H9 (cell line): ENCODE measurements around the gene ADI1. TPM values are rescaled to one million over a fixed set of nuclear protein-coding genes. Genes with fewer than 3 reads are reported as not detected.

ENCODE experiments used
- DNase-seq: peaks from one replicate; pipeline ENCODE4 v3.0.0-alpha.2; 2017
- H2AFZ ChIP-seq: one replicate; pipeline ENCODE4 v1.6.1; 2013; ENCODE audit warnings: mild to moderate bottlenecking, low read length, control low read depth, moderate library complexity
- H2AK5ac ChIP-seq: 2 replicates; pipeline ENCODE4 v1.6.1; 2013; ENCODE audit warnings: low read length, control low read depth, mixed read lengths; ENCODE audit not compliant: insufficient read length
- H2BK120ac ChIP-seq: one replicate; pipeline ENCODE4 v1.6.1; 2013; ENCODE audit warnings: low read depth, mild to moderate bottlenecking, low read length, control low read depth, inconsistent platforms; ENCODE audit not compliant: poor library complexity, severe bottlenecking
- H2BK12ac ChIP-seq: 2 replicates; pipeline ENCODE4 v1.6.1; 2013; ENCODE audit warnings: low read length, control low read depth, mixed read lengths, low read depth; ENCODE audit not compliant: insufficient read length
- H2BK15ac ChIP-seq: 2 replicates; pipeline ENCODE4 v1.6.1; 2013; ENCODE audit warnings: low read depth, low read length, control low read depth
- H2BK20ac ChIP-seq: one replicate; pipeline ENCODE4 v1.6.1; 2013; ENCODE audit warnings: low read depth, mild to moderate bottlenecking, low read length, control low read depth, inconsistent platforms; ENCODE audit not compliant: poor library complexity, severe bottlenecking
- H2BK5ac ChIP-seq: 2 replicates; pipeline ENCODE4 v1.6.1; 2013; ENCODE audit warnings: low read length, control low read depth, mixed read lengths; ENCODE audit not compliant: insufficient read length
- H3K14ac ChIP-seq: 2 replicates; pipeline ENCODE4 v1.6.1; 2013; ENCODE audit warnings: low read length, control low read depth; ENCODE audit not compliant: insufficient read depth
- H3K18ac ChIP-seq: 2 replicates; pipeline ENCODE4 v1.6.1; 2013; ENCODE audit warnings: low read depth, mild to moderate bottlenecking, mixed read lengths, low read length, control low read depth; ENCODE audit not compliant: insufficient read length
- H3K23ac ChIP-seq: 2 replicates; pipeline ENCODE4 v1.6.1; 2013; ENCODE audit warnings: low read length, control low read depth, mixed read lengths, low read depth; ENCODE audit not compliant: insufficient read length
- H3K23me2 ChIP-seq: 2 replicates; pipeline ENCODE4 v1.6.1; 2013; ENCODE audit warnings: low read depth, mild to moderate bottlenecking, mixed read lengths, low read length, control low read depth; ENCODE audit not compliant: insufficient read length, poor library complexity, severe bottlenecking
- H3K27ac ChIP-seq: 2 replicates; pipeline ENCODE4 v1.5.1; 2013; ENCODE audit warnings: low read length, control low read depth, mixed read lengths, low read depth; ENCODE audit not compliant: insufficient read length
- H3K27me3 ChIP-seq: 2 replicates; pipeline ENCODE4 v1.6.1; 2013; ENCODE audit warnings: low read length, control low read depth, inconsistent platforms; ENCODE audit not compliant: insufficient read depth
- H3K4ac ChIP-seq: 2 replicates; pipeline ENCODE4 v1.6.1; 2013; ENCODE audit warnings: low read depth, mild to moderate bottlenecking, control low read depth, inconsistent platforms, low read length, moderate library complexity
- H3K4me1 ChIP-seq: 2 replicates; pipeline ENCODE4 v1.6.1; 2013; ENCODE audit warnings: low read length, control low read depth, inconsistent platforms; ENCODE audit not compliant: insufficient read depth
- H3K4me2 ChIP-seq: 2 replicates; pipeline ENCODE4 v1.6.1; 2013; ENCODE audit warnings: low read length, control low read depth, mixed read lengths; ENCODE audit not compliant: insufficient read length, insufficient read depth
- H3K56ac ChIP-seq: 2 replicates; pipeline ENCODE4 v1.6.1; 2013; ENCODE audit warnings: low read depth, mild to moderate bottlenecking, mixed read lengths, low read length, control low read depth; ENCODE audit not compliant: insufficient read length
- H3K79me1 ChIP-seq: 2 replicates; pipeline ENCODE4 v1.6.1; 2013; ENCODE audit warnings: low read depth, mild to moderate bottlenecking, moderate library complexity, low read length, control low read depth, inconsistent platforms; ENCODE audit not compliant: insufficient read depth, poor library complexity, severe bottlenecking
- H3K79me2 ChIP-seq: 2 replicates; pipeline ENCODE4 v1.6.1; 2013; ENCODE audit warnings: low read length, control low read depth, inconsistent platforms; ENCODE audit not compliant: insufficient read depth
- H3K9ac ChIP-seq: 2 replicates; pipeline ENCODE4 v1.6.1; 2013; ENCODE audit warnings: low read length, control low read depth, mixed read lengths; ENCODE audit not compliant: insufficient read length; ENCODE audit errors: extremely low read depth
- H3K9me3 ChIP-seq: one replicate; pipeline ENCODE4 v1.6.1; 2013; ENCODE audit warnings: low read depth, low read length, inconsistent platforms; ENCODE audit not compliant: control insufficient read depth
- H3T11ph ChIP-seq: one replicate; pipeline ENCODE4 v1.6.1; 2013; ENCODE audit warnings: mild to moderate bottlenecking, low read length, control low read depth, inconsistent platforms
- H4K20me1 ChIP-seq: one replicate; pipeline ENCODE4 v1.6.1; 2013; ENCODE audit not compliant: control insufficient read depth, insufficient read length, insufficient read depth
- H4K5ac ChIP-seq: 2 replicates; pipeline ENCODE4 v1.6.1; 2013; ENCODE audit warnings: low read depth, mild to moderate bottlenecking, mixed read lengths, low read length, control low read depth; ENCODE audit not compliant: insufficient read length
- H4K8ac ChIP-seq: replicated peaks from 2 replicates; pipeline ENCODE4 v1.6.1; 2013; ENCODE audit warnings: low read length, control low read depth, mixed read lengths, low read depth; ENCODE audit not compliant: insufficient read length
- H4K91ac ChIP-seq: 2 replicates; pipeline ENCODE4 v1.6.1; 2013; ENCODE audit warnings: low read depth, mild to moderate bottlenecking, moderate library complexity, mixed read lengths, low read length, control low read depth; ENCODE audit not compliant: insufficient read length
- H3K27ac Mint-ChIP-seq, 3 experiments: 2 replicates in 2 of 3; 3 replicates in 1 of 3; pipeline ENCODE4 v1.8.0; 2020 to 2021; ENCODE audit warnings: mixed read lengths in 3 of 3, mild to moderate bottlenecking in 1 of 3, moderate library complexity in 1 of 3
- H3K27me3 Mint-ChIP-seq: 2 replicates; pipeline ENCODE4 v1.8.0; 2021; ENCODE audit warnings: low read depth, mild to moderate bottlenecking, moderate library complexity, mixed read lengths
- H3K36me3 Mint-ChIP-seq, 3 experiments: 2 replicates in 2 of 3; 3 replicates in 1 of 3; pipeline ENCODE4 v1.8.0; 2020 to 2021; ENCODE audit warnings: low read depth in 3 of 3, mixed read lengths in 3 of 3; ENCODE audit not compliant: insufficient read depth in 1 of 3
- H3K4me1 Mint-ChIP-seq, 2 experiments: 2 replicates each; pipeline ENCODE4 v1.8.0; 2020; ENCODE audit warnings: mixed read lengths in 2 of 2
- H3K4me3 Mint-ChIP-seq, 2 experiments: 2 replicates in 1 of 2; 3 replicates in 1 of 2; pipeline ENCODE4 v1.8.0; 2020 to 2021; ENCODE audit warnings: mild to moderate bottlenecking in 2 of 2, mixed read lengths in 2 of 2, moderate library complexity in 1 of 2
- H3K9me3 Mint-ChIP-seq, 2 experiments: 2 replicates in 1 of 2; 3 replicates in 1 of 2; pipeline ENCODE4 v1.8.0; 2020; ENCODE audit warnings: mild to moderate bottlenecking in 2 of 2, mixed read lengths in 2 of 2, moderate library complexity in 1 of 2
- WGBS: extraction: QIAGEN DNeasy Blood & Tissue Kit; methylation state at CpG from one replicate; pipeline ENCODE4 v1.1.7; 2013; ENCODE audit warnings: missing lambda C conversion rate, low lambda C conversion rate, mixed read lengths; ENCODE audit not compliant: insufficient read length; ENCODE audit errors: extremely low coverage; 5-methylcytosine and 5-hydroxymethylcytosine counted together
- total RNA-seq: library from RNA; stranded (reverse); gene quantifications from 2 replicates; pipeline ENCODE4 v1.2.1, GENCODE V29; 2021
- TF ChIP-seq, protein P1 (sequence below): fragments of 200-600 bp; sonication (generic); conservative IDR thresholded peaks from 3 replicates; pipeline ENCODE4 v1.8.0; 2021; ENCODE audit warnings: antibody characterized with exemption, mild to moderate bottlenecking

Gene ADI1
- total RNA-seq, 1 experiment from 2014 or later, result 23.4 TPM

DNA sequence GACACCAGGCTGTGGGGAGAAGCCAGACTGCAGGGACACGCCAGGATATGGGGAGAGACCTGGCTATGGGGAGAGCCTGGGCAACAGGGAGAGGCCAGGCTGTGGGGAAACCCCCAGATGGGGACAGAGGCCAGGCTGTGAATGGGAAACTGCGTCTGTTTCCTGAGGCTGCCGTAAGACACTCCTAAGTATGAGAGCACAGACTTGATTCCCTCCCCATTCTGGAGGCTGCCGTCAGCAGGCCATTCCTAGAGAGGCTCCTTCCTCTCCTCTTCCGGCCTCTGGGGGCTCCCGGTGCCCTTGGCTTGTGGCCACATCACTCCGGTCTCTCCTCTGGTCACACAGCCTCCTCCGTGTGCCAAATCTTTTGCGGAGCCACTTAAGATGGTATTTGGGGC lies 32.3 kb downstream of the ADI1 start:
- Mint-ChIP-seq H3K4me3 (no peak overlapping the region), H3K27ac (no peak overlapping the region), H3K36me3 (peaks cover 16 to 28% (median 19%) of the 10 kb centered on the region in 3 experiments), H3K9me3 (peaks cover 3 to 8% of the 10 kb centered on the region in 2 experiments; a peak in 3 of 5 replicates), H3K4me1 (peaks cover 4 to 13% of the 10 kb centered on the region in 2 experiments), H3K27me3 (peaks cover 1% of the 10 kb centered on the region; the same call in 1 of the 2 replicates)
- no peak overlapping the region for H2BK120ac ChIP-seq
- H3K79me1 ChIP-seq, result no peaks in the 10 kb centered on the region
- no peaks in the 10 kb centered on the region for H3K9me3 ChIP-seq
- H3K18ac ChIP-seq, result no peak overlapping the region
- H2BK12ac ChIP-seq, result no peak overlapping the region
- H3K27ac ChIP-seq, result no peak overlapping the region
- H4K5ac ChIP-seq, result no peak overlapping the region
- no peak overlapping the region for H2BK20ac ChIP-seq
- H3K14ac ChIP-seq, result no peak overlapping the region; the same call in 1 of the 2 replicates
- no peaks in the 10 kb centered on the region for H4K20me1 ChIP-seq
- no peak overlapping the region for H2BK5ac ChIP-seq
- H3K9ac ChIP-seq, result no peak overlapping the region
- no peak overlapping the region for H3K4ac ChIP-seq
- H2AFZ ChIP-seq, result no peak overlapping the region
- DNase-seq, result peak; percentile 17
- no peak overlapping the region for H4K8ac ChIP-seq
- H3K4me2 ChIP-seq, result no peak overlapping the region
- no CpG with 5 or more reads among the region's 9 CpGs for WGBS
- no peaks in the 10 kb centered on the region for H3K23me2 ChIP-seq
- H2BK15ac ChIP-seq, result no peak overlapping the region
- H3T11ph ChIP-seq, result no peak overlapping the region
- TF ChIP-seq, protein P1, sequence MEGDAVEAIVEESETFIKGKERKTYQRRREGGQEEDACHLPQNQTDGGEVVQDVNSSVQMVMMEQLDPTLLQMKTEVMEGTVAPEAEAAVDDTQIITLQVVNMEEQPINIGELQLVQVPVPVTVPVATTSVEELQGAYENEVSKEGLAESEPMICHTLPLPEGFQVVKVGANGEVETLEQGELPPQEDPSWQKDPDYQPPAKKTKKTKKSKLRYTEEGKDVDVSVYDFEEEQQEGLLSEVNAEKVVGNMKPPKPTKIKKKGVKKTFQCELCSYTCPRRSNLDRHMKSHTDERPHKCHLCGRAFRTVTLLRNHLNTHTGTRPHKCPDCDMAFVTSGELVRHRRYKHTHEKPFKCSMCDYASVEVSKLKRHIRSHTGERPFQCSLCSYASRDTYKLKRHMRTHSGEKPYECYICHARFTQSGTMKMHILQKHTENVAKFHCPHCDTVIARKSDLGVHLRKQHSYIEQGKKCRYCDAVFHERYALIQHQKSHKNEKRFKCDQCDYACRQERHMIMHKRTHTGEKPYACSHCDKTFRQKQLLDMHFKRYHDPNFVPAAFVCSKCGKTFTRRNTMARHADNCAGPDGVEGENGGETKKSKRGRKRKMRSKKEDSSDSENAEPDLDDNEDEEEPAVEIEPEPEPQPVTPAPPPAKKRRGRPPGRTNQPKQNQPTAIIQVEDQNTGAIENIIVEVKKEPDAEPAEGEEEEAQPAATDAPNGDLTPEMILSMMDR, result no peak
- H3K79me2 ChIP-seq, result no peaks in the 10 kb centered on the region
- no peaks in the 10 kb centered on the region for H3K4me1 ChIP-seq
- no peak overlapping the region for H2AK5ac ChIP-seq
- H3K23ac ChIP-seq, result no peak overlapping the region
- no peaks in the 10 kb centered on the region for H3K27me3 ChIP-seq
- no peak overlapping the region for H4K91ac ChIP-seq
- no peak overlapping the region for H3K56ac ChIP-seq
